PC-3 (cell line): ENCODE measurements around the gene NR1H2.

ENCODE experiments used
- EZH2 ChIP-seq: fragments of 300-600 bp; sonication (generic); IDR thresholded peaks from one replicate; pipeline ENCODE4 v1.6.1; 2017; ENCODE audit warnings: antibody characterized with exemption, mild to moderate bottlenecking, low read length; ENCODE audit not compliant: unreplicated experiment
- EZH2phosphoT487 ChIP-seq: fragments of 300-600 bp; sonication (generic); IDR thresholded peaks from 2 replicates; pipeline ENCODE4 v1.6.1; 2018; ENCODE audit warnings: mild to moderate bottlenecking, antibody characterized with exemption, low read length, borderline replicate concordance
- TF ChIP-seq, protein P1 (sequence below): fragments of 300-600 bp; sonication (generic); conservative IDR thresholded peaks from 2 replicates; pipeline ENCODE4 v1.5.1; 2017; ENCODE audit warnings: antibody characterized with exemption, low read depth, mild to moderate bottlenecking, low read length

- TF ChIP-seq, protein P1, sequence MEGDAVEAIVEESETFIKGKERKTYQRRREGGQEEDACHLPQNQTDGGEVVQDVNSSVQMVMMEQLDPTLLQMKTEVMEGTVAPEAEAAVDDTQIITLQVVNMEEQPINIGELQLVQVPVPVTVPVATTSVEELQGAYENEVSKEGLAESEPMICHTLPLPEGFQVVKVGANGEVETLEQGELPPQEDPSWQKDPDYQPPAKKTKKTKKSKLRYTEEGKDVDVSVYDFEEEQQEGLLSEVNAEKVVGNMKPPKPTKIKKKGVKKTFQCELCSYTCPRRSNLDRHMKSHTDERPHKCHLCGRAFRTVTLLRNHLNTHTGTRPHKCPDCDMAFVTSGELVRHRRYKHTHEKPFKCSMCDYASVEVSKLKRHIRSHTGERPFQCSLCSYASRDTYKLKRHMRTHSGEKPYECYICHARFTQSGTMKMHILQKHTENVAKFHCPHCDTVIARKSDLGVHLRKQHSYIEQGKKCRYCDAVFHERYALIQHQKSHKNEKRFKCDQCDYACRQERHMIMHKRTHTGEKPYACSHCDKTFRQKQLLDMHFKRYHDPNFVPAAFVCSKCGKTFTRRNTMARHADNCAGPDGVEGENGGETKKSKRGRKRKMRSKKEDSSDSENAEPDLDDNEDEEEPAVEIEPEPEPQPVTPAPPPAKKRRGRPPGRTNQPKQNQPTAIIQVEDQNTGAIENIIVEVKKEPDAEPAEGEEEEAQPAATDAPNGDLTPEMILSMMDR = no peak
- no peak for TF ChIP-seq EZH2
- TF ChIP-seq EZH2phosphoT487 = no peak
Observed at GRCh38 chr19:50380137-50380536, 3.9 kb downstream of the NR1H2 start.
